ENCODE measurements around the gene USP6NL.
"Not testable (repeated sequence)": the region's sequence is repeated elsewhere in the genome, so short reads cannot be mapped to it uniquely, and the experiment has no call there.

USP6NL gene

GRCh38 chr10:11611248-11612020 is at the start of gene USP6NL:
Gene USP6NL, minus strand, starts transcription at chr10:11611650. Its CDS starts 14,016 bp downstream, at chr10:11597634.
- DNase-seq (ENCODE audit: low read depth in 2 of 2, low spot score in 1 of 2): peak in 1 of 2 donors; percentile 42

GRCh38 chr10:11658801-11659368 is 47.4 kb upstream of the USP6NL start:
- no peak for DNase-seq (ENCODE audit: low read depth in 2 of 2, low spot score in 1 of 2)

- no peak for DNase-seq (ENCODE audit: low read depth in 2 of 2, low spot score in 1 of 2)
These were observed 44.4 kb upstream of the USP6NL start for GRCh38 chr10:11655836-11656235.

GRCh38 chr10:11654659-11655058 is 43.2 kb upstream of the USP6NL start:
- no peak for DNase-seq (ENCODE audit: low read depth in 2 of 2, low spot score in 1 of 2)

- no peak for DNase-seq (ENCODE audit: low read depth in 2 of 2, low spot score in 1 of 2)
These were observed 42.5 kb upstream of the USP6NL start for GRCh38 chr10:11653758-11654471.

- no peak for DNase-seq (ENCODE audit: low read depth in 2 of 2, low spot score in 1 of 2)
These were observed 36.2 kb upstream of the USP6NL start for GRCh38 chr10:11647676-11648075.

- no peak for DNase-seq (ENCODE audit: low read depth in 2 of 2, low spot score in 1 of 2)
These were observed 35.0 kb upstream of the USP6NL start for GRCh38 chr10:11646450-11646849.

- no peak for DNase-seq (ENCODE audit: low read depth in 2 of 2, low spot score in 1 of 2)
These were observed 31.6 kb upstream of the USP6NL start for GRCh38 chr10:11643039-11643438.

GRCh38 chr10:11642566-11642965 is 31.1 kb upstream of the USP6NL start:
- DNase-seq (ENCODE audit: low read depth in 2 of 2, low spot score in 1 of 2): no peak

- no peak for DNase-seq (ENCODE audit: low read depth in 2 of 2, low spot score in 1 of 2)
These were observed 28.7 kb upstream of the USP6NL start for GRCh38 chr10:11639849-11640764.

- DNase-seq (ENCODE audit: low read depth in 2 of 2, low spot score in 1 of 2): no peak
These were observed 27.9 kb upstream of the USP6NL start for GRCh38 chr10:11639362-11639761.

GRCh38 chr10:11638055-11638698 is 26.7 kb upstream of the USP6NL start:
- DNase-seq (ENCODE audit: low read depth in 2 of 2, low spot score in 1 of 2): no peak

GRCh38 chr10:11636697-11637303 is 25.4 kb upstream of the USP6NL start:
- no peak for DNase-seq (ENCODE audit: low read depth in 2 of 2, low spot score in 1 of 2)

- DNase-seq (ENCODE audit: low read depth in 2 of 2, low spot score in 1 of 2): no peak
These were observed 20.6 kb upstream of the USP6NL start for GRCh38 chr10:11631890-11632587.

GRCh38 chr10:11631291-11631690 is 19.8 kb upstream of the USP6NL start:
- no peak for DNase-seq (ENCODE audit: low read depth in 2 of 2, low spot score in 1 of 2)

GRCh38 chr10:11629731-11630130 is 18.3 kb upstream of the USP6NL start:
- DNase-seq (ENCODE audit: low read depth in 2 of 2, low spot score in 1 of 2): no peak

GRCh38 chr10:11627941-11628340 is 16.5 kb upstream of the USP6NL start:
- not testable (repeated sequence) for DNase-seq (ENCODE audit: low read depth in 2 of 2, low spot score in 1 of 2)

- DNase-seq (ENCODE audit: low read depth in 2 of 2, low spot score in 1 of 2): no peak
These were observed 14.6 kb upstream of the USP6NL start for GRCh38 chr10:11626071-11626470.

- no peak for DNase-seq (ENCODE audit: low read depth in 2 of 2, low spot score in 1 of 2)
These were observed 13.7 kb upstream of the USP6NL start for GRCh38 chr10:11625019-11625735.
